SK-N-SH treated with all-trans-retinoic acid at 6 μM for 48 hours (cell line): ENCODE results near the gene ABCA12.

Experiments used
- ATAC-seq: fragments of 200-7000 bp; cut with Tn5 transposase; 3 replicates; pipeline ENCODE4 v1.9.1; 2020; ENCODE audit warnings: mild to moderate bottlenecking, moderate library complexity
- ARNTL ChIP-seq: fragments of 450-650 bp; formaldehyde crosslinking; IDR thresholded peaks from 2 replicates; pipeline ENCODE4 v1.5.0; 2020; ENCODE audit warnings: low read depth, mild to moderate bottlenecking, moderate library complexity, borderline replicate concordance
- BACH2 ChIP-seq: fragments of 250-450 bp; sonication (Bioruptor Pico); IDR thresholded peaks from 2 replicates; pipeline ENCODE4 v1.9.0; 2021; ENCODE audit warnings: mild to moderate bottlenecking, borderline replicate concordance
- CSDC2 ChIP-seq: fragments of 250-450 bp; sonication (Bioruptor Pico); IDR thresholded peaks from 2 replicates; pipeline ENCODE4 v1.5.0; 2020; ENCODE audit warnings: mild to moderate bottlenecking, moderate library complexity
- GLIS3 ChIP-seq: fragments of 250-450 bp; sonication (Bioruptor Pico); IDR thresholded peaks from 2 replicates; pipeline ENCODE4 v1.5.0; 2020; ENCODE audit warnings: mild to moderate bottlenecking, moderate library complexity
- ISL1 ChIP-seq: fragments of 250-450 bp; sonication (Bioruptor Pico); IDR thresholded peaks from 2 replicates; pipeline ENCODE4 v2.1.2; 2022; ENCODE audit warnings: mild to moderate bottlenecking, moderate library complexity
- OSR1 ChIP-seq: fragments of 250-450 bp; sonication (Bioruptor Pico); IDR thresholded peaks from 2 replicates; pipeline ENCODE4 v1.8.0; 2022; ENCODE audit warnings: moderate library complexity, mild to moderate bottlenecking, inconsistent platforms
- PATZ1 ChIP-seq: fragments of 250-450 bp; sonication (Bioruptor Pico); IDR thresholded peaks from 2 replicates; pipeline ENCODE4 v1.8.0; 2020; ENCODE audit warnings: mild to moderate bottlenecking, moderate library complexity, borderline replicate concordance
- POU6F1 ChIP-seq: fragments of 250-450 bp; sonication (Bioruptor Pico); IDR thresholded peaks from 2 replicates; pipeline ENCODE4 v1.8.0; 2021; ENCODE audit warnings: low read depth, mild to moderate bottlenecking, moderate library complexity, borderline replicate concordance
- PPARA ChIP-seq: fragments of 250-450 bp; sonication (Bioruptor Pico); IDR thresholded peaks from 2 replicates; pipeline ENCODE4 v1.5.0; 2020; ENCODE audit warnings: mild to moderate bottlenecking, borderline replicate concordance
- RARB ChIP-seq: fragments of 250-450 bp; sonication (Bioruptor Pico); IDR thresholded peaks from 2 replicates; pipeline ENCODE4 v1.8.0; 2021; ENCODE audit warnings: mild to moderate bottlenecking, moderate library complexity
- SNAI2 ChIP-seq: fragments of 250-450 bp; sonication (Bioruptor Pico); IDR thresholded peaks from 2 replicates; pipeline ENCODE4 v1.5.0; 2020; ENCODE audit warnings: mild to moderate bottlenecking, moderate library complexity
- TCF4 ChIP-seq: fragments of 250-450 bp; sonication (Bioruptor Pico); IDR thresholded peaks from 2 replicates; pipeline ENCODE4 v1.8.0; 2021; ENCODE audit warnings: mild to moderate bottlenecking, moderate library complexity, borderline replicate concordance
- TOX ChIP-seq: fragments of 250-450 bp; sonication (Bioruptor Pico); IDR thresholded peaks from 2 replicates; pipeline ENCODE4 v1.8.0; 2021; ENCODE audit warnings: mild to moderate bottlenecking, moderate library complexity, borderline replicate concordance
- ZC3H10 ChIP-seq: fragments of 250-450 bp; sonication (Bioruptor Pico); IDR thresholded peaks from 2 replicates; pipeline ENCODE4 v1.5.1; 2021; ENCODE audit warnings: mild to moderate bottlenecking, moderate library complexity
- ZFP3 ChIP-seq: fragments of 250-450 bp; sonication (Bioruptor Pico); IDR thresholded peaks from 2 replicates; pipeline ENCODE4 v1.5.0; 2020; ENCODE audit warnings: mild to moderate bottlenecking, moderate library complexity
- ZFP30 ChIP-seq: fragments of 450-650 bp; formaldehyde crosslinking; IDR thresholded peaks from 2 replicates; pipeline ENCODE4 v1.5.0; 2022; ENCODE audit warnings: mild to moderate bottlenecking, moderate library complexity
- ZNF565 ChIP-seq: fragments of 450-650 bp; formaldehyde crosslinking; conservative IDR thresholded peaks from 2 replicates; pipeline ENCODE4 v1.5.0; 2020; ENCODE audit warnings: low read depth, mild to moderate bottlenecking, moderate library complexity
- ZNF70 ChIP-seq: fragments of 450-650 bp; formaldehyde crosslinking; IDR thresholded peaks from 2 replicates; pipeline ENCODE4 v1.5.0; 2020; ENCODE audit warnings: mild to moderate bottlenecking, moderate library complexity
- ZNF8 ChIP-seq: fragments of 450-650 bp; formaldehyde crosslinking; IDR thresholded peaks from 2 replicates; pipeline ENCODE4 v1.5.0; 2020; ENCODE audit warnings: mild to moderate bottlenecking, moderate library complexity
- TF ChIP-seq, protein P1 (sequence below): fragments of 250-450 bp; sonication (Bioruptor Pico); IDR thresholded peaks from 2 replicates; pipeline ENCODE4 v1.5.0; 2020; ENCODE audit warnings: mild to moderate bottlenecking, moderate library complexity
- TF ChIP-seq, protein P2 (sequence below): fragments of 250-450 bp; sonication (Bioruptor Pico); IDR thresholded peaks from 2 replicates; pipeline ENCODE4 v1.5.1; 2021; ENCODE audit warnings: mild to moderate bottlenecking, moderate library complexity
- TF ChIP-seq, protein P3 (sequence below): fragments of 250-450 bp; sonication (Bioruptor Pico); IDR thresholded peaks from 2 replicates; pipeline ENCODE4 v1.5.1; 2020; ENCODE audit warnings: low read depth, mild to moderate bottlenecking, moderate library complexity

Gene ABCA12

DNA sequence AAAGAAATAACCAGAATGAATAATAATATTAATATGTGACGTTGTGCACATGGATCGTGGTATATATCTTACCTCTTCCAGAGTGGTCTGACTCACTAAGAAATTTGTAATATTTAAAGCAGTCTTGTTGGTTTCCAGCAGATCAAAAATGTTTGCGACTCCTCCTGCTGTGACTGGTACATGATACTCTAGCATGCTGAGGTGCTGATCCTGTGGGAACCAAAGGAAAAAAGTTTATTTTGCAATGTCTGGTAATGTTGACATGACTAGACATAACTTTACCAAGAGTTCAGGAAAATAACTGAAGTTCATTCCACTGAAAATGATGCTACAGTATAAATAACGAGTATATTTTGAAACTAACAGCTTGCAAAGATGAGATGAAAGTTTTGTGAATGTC lies 204.4 kb downstream of the ABCA12 start:
- TF ChIP-seq PPARA (CRISPR knock-in tag) = no peak
- no peak for ATAC-seq

GRCh38 chr2:214904634-214905033 lies 233.8 kb downstream of the ABCA12 start:
- no peak for ATAC-seq

GRCh38 chr2:214904176-214904575 lies 234.2 kb downstream of the ABCA12 start:
- no peak for ATAC-seq
- TF ChIP-seq TCF4 (CRISPR knock-in tag) (no peak), ZNF565 (CRISPR knock-in tag) (no peak), TOX (CRISPR knock-in tag) (no peak), ZFP3 (CRISPR knock-in tag) (no peak), ZFP30 (no peak), POU6F1 (CRISPR knock-in tag) (no peak), SNAI2 (no peak), PPARA (CRISPR knock-in tag) (no peak), ZNF8 (no peak), BACH2 (CRISPR knock-in tag) (no peak), GLIS3 (CRISPR knock-in tag) (no peak), ZC3H10 (CRISPR knock-in tag) (no peak), RARB (no peak)
- TF ChIP-seq, protein P1, sequence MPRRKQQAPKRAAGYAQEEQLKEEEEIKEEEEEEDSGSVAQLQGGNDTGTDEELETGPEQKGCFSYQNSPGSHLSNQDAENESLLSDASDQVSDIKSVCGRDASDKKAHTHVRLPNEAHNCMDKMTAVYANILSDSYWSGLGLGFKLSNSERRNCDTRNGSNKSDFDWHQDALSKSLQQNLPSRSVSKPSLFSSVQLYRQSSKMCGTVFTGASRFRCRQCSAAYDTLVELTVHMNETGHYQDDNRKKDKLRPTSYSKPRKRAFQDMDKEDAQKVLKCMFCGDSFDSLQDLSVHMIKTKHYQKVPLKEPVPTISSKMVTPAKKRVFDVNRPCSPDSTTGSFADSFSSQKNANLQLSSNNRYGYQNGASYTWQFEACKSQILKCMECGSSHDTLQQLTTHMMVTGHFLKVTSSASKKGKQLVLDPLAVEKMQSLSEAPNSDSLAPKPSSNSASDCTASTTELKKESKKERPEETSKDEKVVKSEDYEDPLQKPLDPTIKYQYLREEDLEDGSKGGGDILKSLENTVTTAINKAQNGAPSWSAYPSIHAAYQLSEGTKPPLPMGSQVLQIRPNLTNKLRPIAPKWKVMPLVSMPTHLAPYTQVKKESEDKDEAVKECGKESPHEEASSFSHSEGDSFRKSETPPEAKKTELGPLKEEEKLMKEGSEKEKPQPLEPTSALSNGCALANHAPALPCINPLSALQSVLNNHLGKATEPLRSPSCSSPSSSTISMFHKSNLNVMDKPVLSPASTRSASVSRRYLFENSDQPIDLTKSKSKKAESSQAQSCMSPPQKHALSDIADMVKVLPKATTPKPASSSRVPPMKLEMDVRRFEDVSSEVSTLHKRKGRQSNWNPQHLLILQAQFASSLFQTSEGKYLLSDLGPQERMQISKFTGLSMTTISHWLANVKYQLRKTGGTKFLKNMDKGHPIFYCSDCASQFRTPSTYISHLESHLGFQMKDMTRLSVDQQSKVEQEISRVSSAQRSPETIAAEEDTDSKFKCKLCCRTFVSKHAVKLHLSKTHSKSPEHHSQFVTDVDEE (CRISPR knock-in tag) = no peak
- TF ChIP-seq, protein P2, sequence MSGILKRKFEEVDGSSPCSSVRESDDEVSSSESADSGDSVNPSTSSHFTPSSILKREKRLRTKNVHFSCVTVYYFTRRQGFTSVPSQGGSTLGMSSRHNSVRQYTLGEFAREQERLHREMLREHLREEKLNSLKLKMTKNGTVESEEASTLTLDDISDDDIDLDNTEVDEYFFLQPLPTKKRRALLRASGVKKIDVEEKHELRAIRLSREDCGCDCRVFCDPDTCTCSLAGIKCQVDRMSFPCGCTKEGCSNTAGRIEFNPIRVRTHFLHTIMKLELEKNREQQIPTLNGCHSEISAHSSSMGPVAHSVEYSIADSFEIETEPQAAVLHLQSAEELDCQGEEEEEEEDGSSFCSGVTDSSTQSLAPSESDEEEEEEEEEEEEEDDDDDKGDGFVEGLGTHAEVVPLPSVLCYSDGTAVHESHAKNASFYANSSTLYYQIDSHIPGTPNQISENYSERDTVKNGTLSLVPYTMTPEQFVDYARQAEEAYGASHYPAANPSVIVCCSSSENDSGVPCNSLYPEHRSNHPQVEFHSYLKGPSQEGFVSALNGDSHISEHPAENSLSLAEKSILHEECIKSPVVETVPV (CRISPR knock-in tag) = no peak

More at GRCh38 chr2:214904634-214905033, 233.8 kb downstream of the ABCA12 start:
- TF ChIP-seq CSDC2 (CRISPR knock-in tag) (no peak), ZNF8 (no peak), POU6F1 (CRISPR knock-in tag) (no peak), SNAI2 (no peak), ISL1 (no peak), ZNF565 (CRISPR knock-in tag) (no peak), TCF4 (CRISPR knock-in tag) (no peak), TOX (CRISPR knock-in tag) (no peak), ZNF70 (CRISPR knock-in tag) (no peak), RARB (no peak), OSR1 (no peak), ARNTL (CRISPR knock-in tag) (no peak), ZFP3 (CRISPR knock-in tag) (no peak), PATZ1 (CRISPR knock-in tag) (no peak), GLIS3 (CRISPR knock-in tag) (no peak)
- TF ChIP-seq, protein P2 (CRISPR knock-in tag) = no peak
- TF ChIP-seq, protein P3, sequence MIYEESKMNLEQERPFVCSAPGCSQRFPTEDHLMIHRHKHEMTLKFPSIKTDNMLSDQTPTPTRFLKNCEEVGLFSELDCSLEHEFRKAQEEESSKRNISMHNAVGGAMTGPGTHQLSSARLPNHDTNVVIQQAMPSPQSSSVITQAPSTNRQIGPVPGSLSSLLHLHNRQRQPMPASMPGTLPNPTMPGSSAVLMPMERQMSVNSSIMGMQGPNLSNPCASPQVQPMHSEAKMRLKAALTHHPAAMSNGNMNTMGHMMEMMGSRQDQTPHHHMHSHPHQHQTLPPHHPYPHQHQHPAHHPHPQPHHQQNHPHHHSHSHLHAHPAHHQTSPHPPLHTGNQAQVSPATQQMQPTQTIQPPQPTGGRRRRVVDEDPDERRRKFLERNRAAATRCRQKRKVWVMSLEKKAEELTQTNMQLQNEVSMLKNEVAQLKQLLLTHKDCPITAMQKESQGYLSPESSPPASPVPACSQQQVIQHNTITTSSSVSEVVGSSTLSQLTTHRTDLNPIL (CRISPR knock-in tag) = no peak
